Measurements from ENCODE around the gene HSD3B7.

The HSD3B7 gene

DNA sequence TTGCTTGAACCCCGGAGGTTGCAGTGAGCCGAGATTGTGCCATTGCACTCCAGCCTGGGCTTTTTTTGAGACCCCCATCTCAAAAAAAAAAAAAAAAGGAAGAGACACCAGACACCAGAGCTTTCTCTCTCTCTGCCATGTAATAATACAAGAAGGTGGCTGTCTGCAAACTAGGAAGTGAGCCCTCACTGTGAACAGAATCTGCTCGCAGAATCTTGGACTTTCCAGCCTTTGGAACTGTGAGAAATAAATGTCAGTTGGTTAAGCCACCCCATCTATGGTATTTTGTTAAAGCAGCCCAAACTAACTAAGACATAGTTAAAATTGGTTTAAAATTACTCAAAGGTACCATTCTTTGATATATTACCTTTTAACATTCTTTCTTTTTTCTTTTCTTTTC lies 35.5 kb downstream of the HSD3B7 start:
- H3K4me3 ChIP-seq (ENCODE audit: low read depth, low read length) = no peak overlapping the region

DNA sequence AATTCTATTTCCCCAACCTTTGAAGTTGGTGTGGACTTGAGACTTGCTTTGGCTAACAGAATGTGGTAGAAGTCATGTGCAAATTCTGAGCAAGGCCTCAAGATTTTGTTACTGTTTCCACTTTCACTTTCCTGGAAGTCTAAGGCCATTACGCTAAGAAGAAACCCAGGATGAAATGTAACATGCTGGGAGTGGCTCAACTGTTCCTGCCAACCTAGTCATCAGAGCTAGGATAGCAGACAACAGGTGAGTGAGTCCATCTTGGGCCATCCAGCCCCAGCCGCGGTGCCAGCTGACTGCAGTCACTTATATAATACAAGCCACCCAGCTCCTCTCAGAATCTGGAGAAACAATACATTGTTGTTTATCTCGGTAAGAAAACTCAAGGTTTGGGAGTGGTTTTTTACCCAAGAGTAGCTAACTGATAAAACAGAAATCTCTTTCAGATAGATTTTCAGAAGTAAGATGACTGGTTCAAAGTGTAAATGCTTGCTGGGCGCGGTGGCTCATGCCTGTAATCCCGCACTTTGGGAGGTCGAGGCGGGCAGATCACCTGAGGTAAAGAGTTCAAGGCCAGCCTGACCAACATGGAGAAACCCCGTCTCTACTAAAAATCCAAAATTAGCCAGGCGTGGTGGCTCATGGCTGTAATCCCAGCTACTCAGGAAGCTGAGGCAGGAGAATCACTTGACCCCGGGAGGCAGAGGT lies 37.7 kb downstream of the HSD3B7 start:
- H3K4me3 ChIP-seq (ENCODE audit: low read depth, low read length) = no peak overlapping the region

DNA sequence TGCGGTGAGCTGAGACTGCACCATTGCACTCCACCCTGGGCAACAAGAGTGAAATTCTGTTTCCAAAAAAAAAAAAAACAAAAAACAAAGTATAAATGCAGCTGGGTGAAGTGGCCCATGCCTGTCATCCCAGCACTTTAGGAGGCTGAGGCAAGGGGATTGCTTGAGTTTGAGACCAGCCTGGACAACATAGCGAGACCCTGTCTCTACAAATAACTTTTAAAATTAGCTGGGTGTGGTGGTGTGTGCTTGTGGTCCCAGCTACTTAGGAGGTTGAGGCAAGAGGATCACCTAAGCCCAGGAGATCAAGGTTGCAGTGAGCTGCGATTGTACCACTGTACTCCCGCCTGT lies 38.2 kb downstream of the HSD3B7 start:
- no peak overlapping the region for H3K4me3 ChIP-seq (ENCODE audit: low read depth, low read length)

DNA sequence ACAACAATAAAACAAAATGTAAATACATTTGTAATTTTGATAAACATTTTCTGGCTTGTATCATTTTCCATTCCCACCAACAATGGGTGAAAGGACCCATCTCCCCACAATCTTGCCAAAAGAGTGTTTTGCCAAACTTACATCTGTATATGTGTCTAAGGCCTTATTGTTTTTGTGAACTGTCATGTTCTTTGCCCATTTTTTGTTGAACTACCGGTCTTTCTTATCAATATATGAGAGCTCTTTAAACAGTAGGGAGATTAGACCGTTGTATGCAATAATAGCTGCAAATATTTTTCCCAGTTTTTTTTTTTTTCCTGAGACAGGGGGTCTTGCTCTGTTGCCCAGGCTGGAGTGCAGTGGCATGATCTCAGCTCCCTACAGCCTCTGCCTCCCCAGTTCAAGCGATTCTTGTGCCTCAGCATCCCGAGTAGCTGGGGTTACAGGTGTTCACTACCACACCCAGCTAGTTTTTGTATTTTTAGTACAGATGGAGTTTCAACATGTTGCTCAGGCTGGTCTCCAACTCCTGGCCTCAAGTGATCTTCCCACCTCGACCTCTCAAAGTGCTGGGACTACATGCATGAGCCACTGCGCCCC lies 38.7 kb downstream of the HSD3B7 start:
- H3K4me3 ChIP-seq (ENCODE audit: low read depth, low read length) = no peak overlapping the region

DNA sequence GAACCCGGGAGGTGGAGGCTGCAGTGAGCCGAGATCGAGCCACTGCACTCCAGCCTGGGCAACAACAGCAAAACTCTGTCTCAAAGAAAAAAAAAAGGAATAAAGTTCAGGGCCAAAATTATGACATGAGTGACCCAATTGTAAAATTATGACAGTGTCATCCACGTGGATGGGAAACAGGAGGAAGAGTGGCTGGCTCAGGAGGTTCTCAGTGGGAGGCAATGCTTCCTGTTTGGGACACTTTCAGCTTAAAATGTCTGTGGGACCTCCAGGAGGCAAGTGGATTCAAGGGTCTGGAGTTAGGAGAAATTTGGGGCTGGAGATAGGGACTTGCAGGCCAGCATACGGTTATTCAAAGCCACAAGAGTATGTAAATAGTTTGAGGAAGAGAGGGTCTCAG lies 40.3 kb downstream of the HSD3B7 start:
- H3K4me3 ChIP-seq (ENCODE audit: low read depth, low read length) = no peak overlapping the region

DNA sequence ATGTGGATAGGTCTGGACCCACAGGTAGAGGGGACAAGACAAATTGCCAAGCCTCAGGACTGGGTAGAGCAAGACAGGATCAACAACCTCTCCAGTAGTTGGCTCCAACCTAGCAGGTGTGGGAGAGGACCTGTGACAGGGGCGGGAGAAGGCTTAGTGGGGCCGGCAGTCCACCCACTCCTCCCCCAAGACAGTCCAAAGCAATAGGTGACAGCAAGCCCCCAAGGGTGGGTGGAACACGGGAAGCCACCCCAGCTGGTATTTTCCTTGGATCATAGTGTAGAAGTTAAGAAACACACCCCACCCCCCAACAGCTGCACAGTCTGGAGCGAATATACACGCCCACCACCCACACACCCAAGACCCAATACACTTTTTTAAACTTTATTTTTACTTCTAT lies 44.3 kb downstream of the HSD3B7 start:
- no peak overlapping the region for H3K4me3 ChIP-seq (ENCODE audit: low read depth, low read length)

DNA sequence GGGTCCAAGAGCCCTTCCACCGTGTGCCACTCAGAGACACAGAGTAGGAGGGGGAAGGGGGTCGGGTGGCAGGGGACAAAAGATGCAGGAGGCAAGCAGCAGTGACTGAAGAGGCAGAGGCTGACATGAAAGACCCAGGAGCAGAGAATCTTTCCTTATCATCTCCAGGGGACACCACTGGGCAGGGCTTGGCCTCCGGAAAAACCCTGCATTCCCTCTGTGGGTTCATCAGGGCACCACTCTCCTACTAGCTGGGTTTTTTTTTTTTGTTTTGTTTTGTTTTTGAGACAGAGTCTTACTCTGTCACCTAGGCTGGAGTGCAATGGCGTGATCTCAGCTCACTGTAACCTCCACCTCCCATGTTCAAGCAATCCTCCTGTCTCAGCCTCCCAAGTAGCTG lies 46.3 kb downstream of the HSD3B7 start:
- H3K4me3 ChIP-seq (ENCODE audit: low read depth, low read length) = no peak overlapping the region

DNA sequence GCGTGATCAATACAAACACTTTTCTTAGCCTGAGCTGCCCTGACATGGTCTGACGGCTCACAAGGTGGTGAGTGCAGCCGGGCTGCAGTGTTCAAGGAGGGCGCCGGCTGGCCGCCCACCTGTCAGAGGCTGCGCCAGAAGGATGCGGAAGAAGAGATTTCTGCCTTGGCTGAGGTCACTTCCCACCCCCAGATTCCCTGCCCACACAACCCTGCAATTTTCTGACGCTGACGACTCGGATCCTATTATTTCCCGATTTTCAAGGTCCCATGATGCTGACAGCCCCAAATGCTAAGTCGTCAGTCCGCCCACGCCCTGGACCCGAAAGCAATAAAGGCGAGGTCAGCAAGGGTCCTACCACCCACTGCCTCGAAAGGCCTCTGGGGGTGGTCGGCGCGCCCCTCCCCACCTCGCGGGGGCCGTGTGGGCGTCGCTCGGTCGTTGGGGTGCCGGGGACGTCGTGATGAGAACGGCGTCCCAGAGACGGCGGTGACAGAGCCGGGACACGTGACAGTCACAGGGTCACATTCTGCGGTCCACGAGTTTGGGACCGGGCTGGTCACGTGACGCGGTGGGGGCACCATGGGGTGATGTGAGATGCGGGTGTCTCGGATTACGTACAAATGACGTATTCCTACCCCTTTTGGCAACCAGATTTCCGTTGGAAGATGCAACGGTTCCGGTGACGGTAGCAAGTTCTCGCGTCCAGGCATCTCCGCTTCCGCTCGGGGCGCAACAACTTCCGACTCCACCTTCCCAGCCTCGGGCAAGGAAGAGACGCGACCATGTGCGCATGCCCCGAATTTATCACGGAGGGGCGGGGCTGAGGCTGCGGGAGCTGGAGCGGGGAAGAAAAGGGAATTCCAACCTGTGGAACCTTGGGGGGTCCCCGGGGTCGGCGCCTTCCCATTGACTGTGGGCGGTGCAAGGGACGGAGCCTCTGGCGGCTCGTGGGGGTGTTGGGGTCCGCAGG lies 48.0 kb downstream of the HSD3B7 start, which contains the start of gene STX4:
TSS of gene STX4 (plus strand) at position 823 of the 973 bp plus-strand sequence. CDS start 248 bp downstream, outside the sequence.
- H3K4me3 ChIP-seq (ENCODE audit: low read depth, low read length) = peak within 1 kb of the TSS; percentile 90

DNA sequence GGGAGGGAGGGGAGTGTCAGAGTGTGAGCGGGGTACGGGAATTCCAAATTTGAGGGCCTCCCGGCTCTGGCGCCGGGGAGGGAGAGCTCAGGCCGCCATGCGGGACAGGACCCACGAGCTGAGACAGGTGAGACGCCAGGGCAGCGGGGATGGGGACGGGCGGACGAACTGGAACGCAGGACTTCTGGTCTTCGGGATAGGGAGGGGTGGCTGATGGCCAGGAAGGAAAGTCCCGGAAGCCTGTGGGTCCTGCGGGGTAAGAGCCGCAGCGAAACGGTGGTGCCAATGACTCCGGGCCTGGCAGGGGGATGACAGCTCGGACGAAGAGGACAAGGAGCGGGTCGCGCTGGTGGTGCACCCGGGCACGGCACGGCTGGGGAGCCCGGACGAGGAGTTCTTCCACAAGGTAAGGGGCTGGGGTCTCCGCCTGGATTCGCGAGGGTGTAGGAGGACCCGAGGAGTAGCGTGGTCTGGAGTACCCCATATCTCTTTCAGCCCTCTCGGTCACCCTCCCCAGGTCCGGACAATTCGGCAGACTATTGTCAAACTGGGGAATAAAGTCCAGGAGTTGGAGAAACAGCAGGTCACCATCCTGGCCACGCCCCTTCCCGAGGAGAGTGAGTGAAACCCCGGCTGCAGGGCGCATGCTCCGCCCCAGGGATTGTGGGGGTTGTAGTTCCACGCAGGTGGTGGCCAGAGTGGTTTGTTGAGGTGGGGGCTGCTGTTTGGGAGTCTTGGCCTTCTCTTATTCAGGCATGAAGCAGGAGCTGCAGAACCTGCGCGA lies 48.9 kb downstream of the HSD3B7 start:
- H3K4me3 ChIP-seq (ENCODE audit: low read depth, low read length) = peak overlapping the region; percentile 90

DNA sequence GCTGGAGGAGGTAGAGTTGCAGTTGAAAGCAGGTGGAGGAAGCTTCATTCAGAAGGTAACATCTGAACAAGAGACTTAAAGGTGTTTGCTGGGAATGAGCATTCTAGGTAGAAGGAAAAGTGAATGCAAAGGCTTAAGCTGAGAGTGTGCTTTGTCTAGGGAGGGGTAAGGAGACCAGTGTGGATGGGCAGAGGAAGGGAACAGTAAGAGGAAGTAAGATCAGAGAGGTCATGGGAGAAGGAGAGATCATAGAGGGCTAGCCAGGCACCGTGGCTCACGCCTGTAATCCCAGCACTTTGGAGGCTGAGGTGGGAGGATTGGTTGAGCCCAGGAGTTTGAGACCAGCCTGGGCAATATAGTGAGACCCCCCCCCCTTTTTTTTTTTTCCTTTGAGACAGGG lies 51.7 kb downstream of the HSD3B7 start:
- no peak overlapping the region for H3K4me3 ChIP-seq (ENCODE audit: low read depth, low read length)

Data from iPS-11a (cell line).